HG03520 (cell line): ENCODE results near the gene PRKCE.

Source experiments
- ATAC-seq: cut with Tn5 transposase; IDR thresholded peaks from one replicate; pipeline ENCODE4 v1.9.1; 2021; ENCODE audit warnings: mild to moderate bottlenecking, moderate library complexity; ENCODE audit not compliant: unreplicated experiment

Gene PRKCE

DNA sequence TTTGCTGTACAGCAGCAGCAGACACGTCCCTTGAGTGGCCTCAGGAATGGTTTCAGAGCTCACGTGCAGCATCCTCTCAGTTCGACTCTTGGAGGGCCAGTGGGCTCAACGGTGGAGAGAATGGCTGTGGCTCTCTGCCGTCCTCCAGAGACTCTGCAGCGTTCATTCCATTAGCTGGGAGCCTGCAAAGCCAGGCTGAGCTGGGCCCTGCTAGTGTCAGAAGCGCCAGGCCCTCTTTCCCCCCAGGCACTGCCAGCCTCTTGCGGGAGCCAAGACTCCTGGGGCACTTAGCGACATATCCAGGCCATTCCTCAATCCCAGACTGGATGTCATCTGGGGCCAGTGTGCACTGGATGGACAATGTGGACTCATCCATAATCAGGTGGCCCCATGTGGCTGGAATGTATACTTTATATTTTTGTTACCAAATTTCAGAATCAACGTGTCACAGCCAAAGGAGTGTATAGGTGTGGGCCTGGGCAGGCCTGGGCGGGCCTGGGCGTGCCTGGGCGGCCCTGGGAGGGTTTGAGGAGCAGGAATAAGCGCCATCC, 520.6 kb downstream of the PRKCE start:
- ATAC-seq, result no peak

DNA sequence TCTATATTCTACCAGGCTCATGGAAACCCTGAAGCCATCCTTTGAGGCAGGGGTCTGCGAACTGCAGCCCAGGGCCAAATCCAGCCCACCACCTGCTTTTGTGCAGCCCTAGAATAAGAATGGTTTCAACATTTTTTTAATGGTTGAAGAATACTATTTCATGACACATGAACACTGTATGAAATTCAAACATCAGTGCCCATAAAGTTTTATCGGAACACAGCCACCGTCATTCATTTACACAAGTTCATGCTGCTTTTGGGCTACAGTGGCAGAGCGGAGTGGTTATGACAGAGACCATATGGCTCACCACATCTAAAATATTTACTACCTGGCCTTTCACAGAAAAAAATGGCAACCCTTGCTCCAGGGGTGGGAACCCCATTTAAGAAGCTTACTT, 521.6 kb downstream of the PRKCE start:
- no peak for ATAC-seq

DNA sequence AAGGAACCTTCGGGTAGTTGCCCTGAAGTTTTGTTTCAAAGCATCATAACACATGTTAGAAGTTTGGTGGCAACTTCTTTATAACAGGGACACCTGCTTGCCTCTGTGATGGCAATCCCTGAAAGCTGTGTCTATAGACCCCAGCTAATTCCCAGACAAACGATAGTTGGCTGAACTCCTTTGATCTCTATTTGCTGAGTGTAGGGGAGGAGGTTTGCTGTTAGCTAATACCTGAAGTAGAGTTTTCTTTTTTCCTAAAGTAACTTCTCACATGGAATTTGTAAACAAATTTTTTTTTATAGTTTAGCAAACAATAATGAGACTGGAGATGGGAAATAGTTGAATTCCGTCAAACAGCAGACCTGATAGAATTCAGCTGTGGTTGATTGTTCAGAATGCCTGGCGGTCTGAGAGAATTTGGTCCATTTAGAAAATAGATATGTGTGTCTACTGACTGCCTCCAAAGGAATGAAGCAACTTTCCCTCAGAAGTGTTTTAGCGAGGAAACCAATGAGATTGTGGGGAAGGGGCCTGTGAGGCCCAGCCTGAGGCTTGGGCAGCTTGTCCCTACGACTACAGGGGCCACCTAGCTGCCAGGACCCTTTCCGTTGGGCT, 522.3 kb downstream of the PRKCE start:
- ATAC-seq, result no peak

DNA sequence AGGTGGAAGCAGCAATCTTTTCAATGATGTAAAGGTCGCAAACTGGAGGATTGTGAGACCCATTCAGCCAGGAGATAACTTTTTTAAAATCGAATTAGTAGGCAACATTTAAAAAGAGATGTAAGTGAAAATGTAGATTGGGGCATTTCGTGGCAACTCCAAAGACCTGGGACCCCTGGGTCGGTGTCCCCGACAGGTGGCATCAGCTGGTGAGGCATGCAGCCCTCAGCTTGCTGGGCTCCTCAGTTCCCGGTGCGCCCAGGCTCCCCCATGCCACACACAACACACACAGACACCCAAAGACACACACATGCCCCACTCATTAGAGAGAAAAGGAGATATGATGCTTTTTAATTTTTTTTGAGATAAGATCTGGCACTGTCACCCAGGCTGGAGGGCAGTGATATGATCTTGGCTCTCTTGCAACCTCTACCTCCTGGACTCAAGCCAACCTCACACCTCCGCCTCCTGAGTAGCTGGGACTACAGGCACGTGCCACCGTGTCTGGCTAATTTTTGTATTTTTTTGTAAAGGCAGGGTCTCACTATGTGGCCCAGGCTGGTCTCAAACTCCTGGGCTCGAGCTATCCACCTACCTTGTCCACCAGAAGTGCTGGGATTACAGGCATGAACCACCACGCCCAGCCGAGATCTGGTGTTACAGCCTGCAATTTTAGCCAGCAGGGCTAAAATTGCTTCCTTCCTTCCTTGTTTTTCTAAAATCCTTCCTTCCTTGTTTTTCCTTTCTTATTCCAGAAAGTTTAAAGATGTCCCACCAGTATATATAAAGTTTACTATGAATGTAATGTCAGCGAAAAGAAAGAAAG, 523.1 kb downstream of the PRKCE start:
- ATAC-seq, result no peak

DNA sequence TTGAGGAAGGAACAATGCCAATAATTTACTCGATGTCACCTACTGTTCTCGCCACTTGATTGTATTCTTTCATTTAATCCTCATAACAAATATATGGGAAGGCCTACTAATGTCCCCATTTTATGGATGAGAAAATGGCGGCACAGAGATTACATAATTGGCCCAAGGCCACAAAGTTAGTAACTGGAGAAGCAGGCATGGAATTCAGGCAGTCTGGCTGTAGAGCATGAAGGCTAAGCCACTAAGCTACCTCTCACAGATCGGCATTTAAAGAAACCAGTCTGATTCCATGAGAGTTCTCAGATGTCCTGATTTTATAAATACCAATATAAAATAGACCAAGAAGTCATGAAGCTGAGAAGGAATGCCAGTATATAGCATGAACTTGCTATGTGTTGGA, 523.9 kb downstream of the PRKCE start:
- ATAC-seq, result no peak

DNA sequence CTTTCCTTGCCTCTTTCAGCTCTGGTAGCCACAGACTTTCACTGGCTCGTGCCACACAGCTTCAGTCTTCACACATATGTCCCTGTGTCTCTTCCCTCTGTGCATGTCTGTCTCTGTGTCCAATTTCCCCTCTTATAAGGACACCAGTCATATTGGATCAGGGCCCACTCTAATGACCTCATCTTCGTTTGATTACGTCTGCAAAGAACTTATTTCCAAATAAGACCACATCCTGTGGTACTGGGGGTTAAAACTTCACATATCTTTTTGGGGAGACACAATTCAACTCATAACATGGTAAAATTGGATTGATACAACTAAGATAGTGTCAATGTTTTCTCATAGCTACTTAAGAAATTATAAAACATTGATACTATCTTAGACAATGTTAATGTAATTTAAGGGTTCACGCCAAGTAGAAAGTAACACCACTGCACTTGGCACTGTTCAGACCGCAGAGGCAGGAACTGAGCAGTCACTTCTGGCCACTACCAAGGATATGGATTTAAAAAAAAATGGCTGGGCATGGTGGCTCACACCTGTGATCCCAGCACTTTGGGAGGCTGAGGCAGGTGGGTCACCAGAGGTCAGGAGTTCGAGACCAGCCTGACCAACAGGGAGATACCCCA, 526.1 kb downstream of the PRKCE start:
- no peak for ATAC-seq

DNA sequence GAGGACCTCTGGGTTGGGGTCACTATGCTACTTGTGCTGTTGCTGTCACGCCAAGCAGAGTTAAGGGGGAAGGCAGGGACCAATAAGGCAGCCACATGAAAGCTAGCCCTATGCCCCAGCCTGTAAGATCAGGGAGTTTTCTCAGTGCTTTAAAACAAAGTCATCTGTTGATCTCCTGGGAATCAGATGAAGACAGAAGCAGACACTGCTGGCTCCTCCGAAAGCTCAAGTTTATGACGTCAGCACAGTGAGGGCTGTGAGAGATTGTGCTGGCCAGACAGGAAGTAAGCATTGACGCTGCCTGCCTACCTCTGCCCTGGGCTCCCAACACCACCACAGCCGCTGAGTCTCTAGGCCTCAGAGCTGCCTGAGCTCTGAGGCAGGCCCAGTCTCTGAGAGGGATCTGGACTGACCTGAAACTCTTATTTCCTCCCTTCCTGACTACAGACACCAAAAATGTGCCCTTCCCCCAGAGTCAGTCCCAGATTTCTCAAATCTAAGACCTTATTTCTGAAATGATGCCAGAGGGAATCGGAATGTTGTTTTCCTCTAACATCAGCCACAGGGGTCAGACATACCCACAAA, 527.7 kb downstream of the PRKCE start:
- ATAC-seq, result peak; percentile 81

DNA sequence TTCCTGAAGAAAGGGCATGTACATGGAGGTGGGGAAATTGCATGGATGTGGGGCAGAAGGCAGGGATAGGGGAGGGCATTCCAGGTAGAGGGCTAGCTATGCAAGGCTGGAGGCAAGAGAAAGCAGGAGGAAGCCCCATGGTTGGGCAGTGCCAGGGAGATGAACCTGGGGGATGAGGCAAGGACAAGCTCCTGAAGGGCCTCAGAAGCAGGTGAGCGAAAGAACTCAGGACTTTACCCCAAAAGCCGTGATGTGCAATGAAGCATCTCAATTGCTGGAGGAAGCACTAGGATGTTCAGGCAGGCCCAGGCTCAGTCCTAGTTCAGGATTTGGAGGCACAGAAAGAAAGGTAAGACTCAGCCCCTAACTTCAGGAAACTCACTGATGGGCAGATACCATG, 528.7 kb downstream of the PRKCE start:
- no peak for ATAC-seq

DNA sequence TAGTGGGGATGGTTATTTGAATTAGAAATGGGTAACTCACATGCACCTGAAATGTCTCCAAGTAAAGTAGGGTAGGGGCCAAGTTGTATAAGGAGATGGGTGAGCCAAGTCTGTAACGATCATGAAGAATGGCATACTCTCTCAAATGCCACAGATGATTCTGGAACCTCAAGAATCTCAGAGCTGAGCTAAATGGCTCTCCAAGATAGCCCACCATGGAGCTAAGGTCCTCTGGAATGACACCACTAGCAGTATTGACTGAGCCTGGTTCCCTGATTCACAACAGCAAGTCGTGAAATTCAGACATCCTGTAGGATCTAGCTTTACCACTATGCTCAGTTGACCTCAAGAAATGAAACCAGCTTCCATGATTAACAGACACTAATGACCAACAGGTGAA, 529.8 kb downstream of the PRKCE start:
- ATAC-seq, result no peak

DNA sequence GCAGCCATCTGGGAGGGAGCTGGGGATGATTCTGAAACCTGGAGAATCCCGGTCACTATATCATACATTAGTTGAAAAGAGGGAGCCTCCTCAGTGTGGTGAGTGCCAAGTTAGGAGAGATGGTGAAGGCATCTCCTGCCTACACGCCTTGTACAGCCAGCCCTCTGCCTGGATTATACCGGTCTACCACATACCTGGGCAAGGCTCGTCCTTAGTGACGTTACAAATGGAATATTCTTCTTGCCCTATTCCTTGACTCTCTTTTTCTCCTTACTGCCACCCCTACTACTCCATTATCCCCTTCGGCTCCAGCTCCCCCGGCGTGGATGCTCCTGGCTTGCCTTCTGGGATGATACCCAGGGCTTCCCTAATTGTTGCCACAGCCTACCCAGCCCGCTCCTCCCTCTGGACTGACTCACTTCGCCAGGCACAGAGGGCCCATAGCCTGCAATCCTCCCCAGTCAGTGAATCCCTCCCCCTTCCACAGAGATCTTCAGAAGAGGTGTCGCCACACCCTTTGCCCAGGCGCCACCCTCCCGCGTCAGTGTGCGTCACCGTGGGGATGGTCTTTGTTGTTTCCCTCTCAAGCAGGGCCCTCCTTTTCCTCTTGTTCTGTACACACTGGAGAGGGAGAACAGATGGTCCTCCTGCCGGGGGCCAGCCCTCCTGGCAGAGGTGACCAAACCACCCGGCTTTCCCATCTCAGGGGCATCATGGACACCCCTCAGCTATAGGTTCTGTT, 530.5 kb downstream of the PRKCE start:
- no peak for ATAC-seq

DNA sequence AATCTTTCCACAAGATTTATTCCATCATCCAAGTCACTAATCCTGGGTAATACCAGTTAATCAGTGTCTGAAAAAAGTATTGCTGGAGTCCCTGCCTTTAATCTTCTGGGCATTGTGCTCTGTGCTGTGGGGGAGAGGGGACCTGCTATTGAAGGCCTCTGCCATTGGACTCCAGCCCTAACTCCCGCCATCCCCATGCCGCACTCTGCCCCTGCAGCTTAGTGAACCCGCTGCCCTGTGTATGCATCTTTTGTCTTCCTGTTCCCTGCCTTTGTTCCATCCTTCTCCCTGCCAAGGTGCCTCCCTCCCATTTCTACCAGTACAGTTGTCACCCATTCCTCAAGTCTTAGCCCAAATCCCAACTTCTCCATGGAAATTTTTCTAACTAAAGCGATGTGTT, 532.0 kb downstream of the PRKCE start:
- ATAC-seq, result no peak

DNA sequence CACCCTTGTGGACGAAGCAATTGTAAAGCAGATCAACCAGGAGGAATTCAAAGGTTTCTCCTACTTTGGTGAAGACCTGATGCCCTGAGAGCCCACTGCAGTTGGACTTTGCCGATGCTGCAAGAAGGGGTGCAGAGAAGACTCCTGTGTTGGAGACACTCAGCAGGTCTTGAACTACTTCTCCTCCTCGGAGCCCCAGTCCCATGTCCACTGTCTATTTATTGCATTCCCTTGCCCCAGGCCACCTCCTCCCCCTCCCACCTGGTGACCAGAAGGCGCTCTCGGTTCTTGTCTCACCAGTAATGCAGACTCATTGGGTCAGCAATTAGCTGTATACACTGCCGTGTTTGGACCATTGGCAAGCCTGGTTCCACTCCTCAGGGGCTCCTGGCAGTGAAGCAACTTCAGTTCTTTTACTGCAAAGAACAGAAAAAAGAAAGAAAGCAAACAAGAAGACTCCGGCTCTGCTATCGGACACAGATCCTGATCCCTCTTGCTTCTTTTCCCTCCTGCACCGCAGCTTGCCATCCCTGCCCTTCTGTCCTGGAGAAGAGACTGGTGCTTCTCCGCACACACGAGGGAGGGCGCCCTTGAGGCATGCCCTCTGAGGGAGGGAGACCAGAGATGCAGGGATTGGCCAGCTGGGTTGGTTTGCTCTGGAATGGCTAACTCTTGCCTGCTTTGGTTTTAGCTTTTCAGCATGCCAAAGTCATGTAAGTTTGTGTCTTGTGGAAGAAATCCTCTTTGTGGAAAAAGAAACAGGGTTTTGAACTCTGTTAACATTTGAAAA, 533.5 kb downstream of the PRKCE start:
- no peak for ATAC-seq

DNA sequence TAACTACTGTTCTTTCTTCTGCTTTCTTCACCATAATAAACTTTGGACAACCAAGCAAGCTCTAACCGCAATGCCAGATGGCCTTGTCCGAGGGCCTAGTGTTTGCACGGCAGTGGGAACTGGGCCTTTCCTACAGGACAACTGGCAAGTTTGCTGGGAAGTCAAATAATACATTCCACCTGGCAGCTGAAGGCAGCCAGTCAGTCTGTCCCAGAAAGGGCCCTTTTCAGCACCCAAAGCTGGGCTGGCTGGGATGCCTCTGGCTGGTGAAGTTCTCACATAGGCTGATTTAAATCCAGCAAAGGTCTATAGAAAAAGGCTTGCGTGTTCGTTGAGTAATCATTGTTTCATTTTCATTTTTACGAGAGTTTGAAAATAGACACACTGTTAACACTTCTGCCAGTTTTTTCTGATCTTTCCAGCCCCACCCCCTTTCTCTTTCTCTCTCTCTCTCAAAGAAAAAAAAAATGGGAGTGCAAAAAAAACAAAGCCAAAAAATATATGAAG, 535.7 kb downstream of the PRKCE start:
- ATAC-seq, result peak; percentile 71

DNA sequence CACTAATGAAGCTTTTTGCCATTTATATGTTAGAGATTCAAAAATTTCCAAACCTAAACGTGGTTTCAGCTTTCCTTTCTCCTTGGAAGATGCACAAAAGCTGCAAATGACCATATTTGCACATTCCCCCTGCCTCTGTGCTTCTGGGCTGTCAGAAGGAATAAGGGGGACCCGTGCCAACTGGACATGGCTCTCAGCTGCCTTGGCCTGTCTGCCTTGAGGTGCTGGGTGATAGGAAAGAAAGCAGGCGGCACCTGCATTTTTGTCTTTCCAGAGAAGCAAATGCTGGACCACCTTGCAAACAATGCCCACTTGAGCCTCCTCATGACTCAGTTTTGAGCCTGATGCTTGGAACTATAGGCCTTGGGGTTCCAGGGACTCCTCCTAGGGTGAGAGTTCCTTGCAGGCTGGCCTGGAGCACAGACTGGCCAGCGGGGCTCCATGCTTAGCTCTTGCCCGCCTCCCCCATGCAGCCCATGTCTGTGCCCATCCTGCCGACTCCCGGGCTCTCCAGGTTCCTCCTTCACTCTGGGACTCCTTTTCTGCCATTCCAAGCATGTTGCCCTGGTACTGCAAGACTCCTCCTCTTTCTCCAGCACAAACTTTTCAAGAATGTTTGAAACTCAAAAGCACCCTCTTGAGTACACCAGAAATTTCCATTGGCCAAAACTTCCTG, 536.7 kb downstream of the PRKCE start:
- no peak for ATAC-seq

DNA sequence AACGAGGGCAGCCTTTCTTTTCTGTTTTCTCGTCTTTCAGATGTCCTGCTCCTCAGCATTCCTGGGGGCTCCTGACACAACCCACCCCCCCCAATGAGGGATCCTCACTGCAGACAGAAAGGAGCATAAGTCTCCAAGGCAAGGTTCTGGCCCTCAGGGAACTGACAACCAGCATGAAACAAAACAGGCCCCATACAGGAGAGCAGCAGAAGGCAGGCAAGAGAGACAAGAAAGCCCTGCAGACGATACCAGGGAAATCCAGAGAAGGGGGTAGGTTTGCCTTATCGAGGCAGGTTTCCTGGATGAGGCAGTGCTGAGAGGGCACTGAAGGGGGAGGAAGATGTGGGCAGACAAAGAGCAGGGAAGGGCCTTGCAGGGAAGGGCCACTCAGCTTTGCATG, 541.9 kb downstream of the PRKCE start:
- ATAC-seq, result no peak

DNA sequence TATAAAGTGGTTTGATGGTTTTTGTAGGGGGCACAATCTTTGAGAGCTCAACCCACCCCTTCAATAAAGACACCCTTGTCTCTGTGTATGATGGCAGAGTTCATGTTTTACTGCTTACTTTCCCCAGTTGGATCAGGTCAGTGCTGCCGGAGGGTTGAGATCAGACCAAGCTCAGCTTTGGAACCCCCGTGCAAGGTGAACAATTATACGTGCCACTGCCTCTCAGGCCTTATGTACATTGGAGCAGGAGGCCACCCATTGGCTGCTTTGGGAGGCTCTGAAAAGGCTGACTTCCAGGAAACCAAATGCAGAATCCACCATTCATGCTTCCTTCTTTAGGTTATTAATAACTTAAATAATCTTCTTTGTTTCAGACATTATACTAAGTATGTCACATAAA, 542.4 kb downstream of the PRKCE start:
- no peak for ATAC-seq

DNA sequence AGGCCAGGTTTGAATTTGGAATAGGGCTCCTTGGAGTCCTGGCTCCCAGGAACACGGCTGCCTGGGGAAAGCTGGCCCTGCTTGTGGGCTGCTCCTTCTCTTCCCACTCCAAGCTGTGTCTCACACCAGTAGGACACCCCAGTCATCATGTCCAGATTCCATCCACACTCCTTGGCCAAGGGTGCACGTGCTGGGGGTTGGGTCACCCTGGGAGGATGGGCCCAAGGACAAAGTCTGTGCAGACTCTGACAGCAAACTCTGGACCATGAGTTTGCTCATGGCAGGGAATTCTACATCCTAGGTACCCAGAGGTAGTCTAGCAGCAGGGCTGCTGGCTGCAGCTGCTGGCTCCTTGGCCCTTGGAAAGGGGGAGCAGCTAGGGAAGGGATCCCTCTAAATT, 543.4 kb downstream of the PRKCE start:
- ATAC-seq, result no peak

DNA sequence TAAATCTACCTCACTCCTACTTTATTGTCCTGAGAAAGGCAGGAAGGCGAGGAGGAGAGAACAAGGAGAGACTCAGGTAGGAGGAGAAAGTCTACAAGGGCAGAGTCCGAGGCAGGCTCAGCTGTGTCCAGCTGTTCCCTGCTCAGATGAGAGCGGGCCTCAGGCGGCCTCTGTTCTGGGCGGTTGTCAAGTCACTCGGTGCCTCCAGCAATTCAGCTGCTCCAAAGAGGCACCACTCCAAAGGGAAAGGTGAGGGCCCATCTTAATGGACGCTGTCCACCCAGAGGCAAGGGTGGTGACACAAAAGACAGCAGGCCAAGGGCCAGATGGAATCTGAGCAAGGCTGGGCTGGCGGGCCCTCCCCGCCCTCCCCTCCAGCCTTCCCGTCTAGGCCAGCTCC, 544.3 kb downstream of the PRKCE start:
- ATAC-seq, result no peak

DNA sequence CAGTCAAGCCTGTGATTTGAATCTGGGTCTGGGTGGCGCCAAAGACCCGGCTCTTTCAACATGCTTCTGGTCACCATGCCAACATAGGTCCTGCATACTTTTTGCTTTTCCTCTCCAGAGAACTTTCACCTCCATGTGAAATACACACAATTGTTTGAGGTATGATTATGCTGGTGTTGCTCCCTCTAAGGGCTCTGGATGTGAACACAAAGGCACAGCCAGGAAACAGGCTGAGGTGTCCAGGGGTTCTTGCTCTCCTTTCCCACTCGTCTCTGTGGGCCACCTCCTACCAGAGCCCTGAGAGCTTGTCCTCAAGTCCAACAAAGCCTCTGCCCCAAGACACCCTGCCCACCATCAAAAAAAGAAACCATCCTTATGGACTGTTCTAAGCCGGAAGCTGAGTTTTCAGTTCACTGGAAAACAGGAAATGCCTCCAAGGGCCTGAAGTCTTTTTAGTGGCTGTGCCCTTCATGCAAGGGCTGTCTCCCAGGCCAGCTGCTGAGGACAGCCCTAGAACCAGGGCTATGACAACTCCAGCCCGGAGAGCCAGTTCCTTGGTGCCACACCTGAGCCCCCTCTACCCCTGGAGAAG, 545.5 kb downstream of the PRKCE start:
- no peak for ATAC-seq
